ENCODE measurements around the gene GPR143.

The GPR143 gene

GRCh38 chrX:9707306-9708033, 58.2 kb downstream of the GPR143 start:
- Histone ChIP-seq H3K4me3 (IDR thresholded peaks at IDR 0.05; ENCODE audit: insufficient read depth, low read depth, low read length) (no peak overlapping the region), H3K4me1 (ENCODE audit: low read depth, poor library complexity, severe bottlenecking) (peaks cover 5% of the 10 kb centered on the region), H3K9ac (no peak overlapping the region), H4K20me1 (ENCODE audit: insufficient read depth) (no peaks in the 10 kb centered on the region), H3K36me3 (ENCODE audit: insufficient read depth) (no peaks in the 10 kb centered on the region), H2AFZ (ENCODE audit: low read depth) (no peak overlapping the region), H3K27ac (no peak overlapping the region), H3K27me3 (ENCODE audit: insufficient read depth, low read depth) (no peaks in the 10 kb centered on the region), H3K79me2 (ENCODE audit: insufficient read depth, low read depth) (no peaks in the 10 kb centered on the region), H3K4me2 (no peak overlapping the region)
- TF ChIP-seq CTCF (conservative IDR thresholded peaks at IDR 0.05; ENCODE audit: low read depth, low read length) = no peak

GRCh38 chrX:9706421-9706820, 59.2 kb downstream of the GPR143 start:
- Histone ChIP-seq H3K79me2 (ENCODE audit: insufficient read depth, low read depth) (no peaks in the 10 kb centered on the region), H3K27me3 (ENCODE audit: insufficient read depth, low read depth) (no peaks in the 10 kb centered on the region), H3K36me3 (ENCODE audit: insufficient read depth) (no peaks in the 10 kb centered on the region), H3K4me2 (no peak overlapping the region), H4K20me1 (ENCODE audit: insufficient read depth) (no peaks in the 10 kb centered on the region), H3K27ac (no peak overlapping the region), H2AFZ (ENCODE audit: low read depth) (no peak overlapping the region), H3K4me1 (ENCODE audit: low read depth, poor library complexity, severe bottlenecking) (peaks cover 5% of the 10 kb centered on the region), H3K9ac (no peak overlapping the region), H3K4me3 (IDR thresholded peaks at IDR 0.05; ENCODE audit: insufficient read depth, low read depth, low read length) (no peak overlapping the region)
- TF ChIP-seq CTCF (conservative IDR thresholded peaks at IDR 0.05; ENCODE audit: low read depth, low read length) = no peak

- Histone ChIP-seq H3K27ac (no peak overlapping the region), H2AFZ (ENCODE audit: low read depth) (no peak overlapping the region), H3K27me3 (ENCODE audit: insufficient read depth, low read depth) (no peaks in the 10 kb centered on the region), H3K4me2 (no peak overlapping the region), H4K20me1 (ENCODE audit: insufficient read depth) (no peaks in the 10 kb centered on the region), H3K79me2 (ENCODE audit: insufficient read depth, low read depth) (no peaks in the 10 kb centered on the region), H3K9ac (no peak overlapping the region), H3K4me1 (ENCODE audit: low read depth, poor library complexity, severe bottlenecking) (peaks cover 5% of the 10 kb centered on the region), H3K4me3 (IDR thresholded peaks at IDR 0.05; ENCODE audit: insufficient read depth, low read depth, low read length) (no peak overlapping the region), H3K36me3 (ENCODE audit: insufficient read depth) (no peaks in the 10 kb centered on the region)
- TF ChIP-seq CTCF (conservative IDR thresholded peaks at IDR 0.05; ENCODE audit: low read depth, low read length) = no peak
These were observed 60.7 kb downstream of the GPR143 start for GRCh38 chrX:9704876-9705465.

- no peaks in the 10 kb centered on the region for H3K79me2 ChIP-seq (ENCODE audit: insufficient read depth, low read depth)
- no peak overlapping the region for H3K9ac ChIP-seq
- H3K4me3 ChIP-seq (IDR thresholded peaks at IDR 0.05; ENCODE audit: insufficient read depth, low read depth, low read length) = no peak overlapping the region
- H3K4me2 ChIP-seq = no peak overlapping the region
- no peak overlapping the region for H3K27ac ChIP-seq
- H3K4me1 ChIP-seq (ENCODE audit: low read depth, poor library complexity, severe bottlenecking) = no peaks in the 10 kb centered on the region
- H2AFZ ChIP-seq (ENCODE audit: low read depth) = no peak overlapping the region
- no peaks in the 10 kb centered on the region for H3K27me3 ChIP-seq (ENCODE audit: insufficient read depth, low read depth)
- no peaks in the 10 kb centered on the region for H3K36me3 ChIP-seq (ENCODE audit: insufficient read depth)
- no peaks in the 10 kb centered on the region for H4K20me1 ChIP-seq (ENCODE audit: insufficient read depth)
- no peak for TF ChIP-seq CTCF (conservative IDR thresholded peaks at IDR 0.05; ENCODE audit: low read depth, low read length)
These were observed 62.2 kb downstream of the GPR143 start for GRCh38 chrX:9703406-9703805.

All from KMS-11 (cell line).